ENCODE results near the gene DDX20.

DNA sequence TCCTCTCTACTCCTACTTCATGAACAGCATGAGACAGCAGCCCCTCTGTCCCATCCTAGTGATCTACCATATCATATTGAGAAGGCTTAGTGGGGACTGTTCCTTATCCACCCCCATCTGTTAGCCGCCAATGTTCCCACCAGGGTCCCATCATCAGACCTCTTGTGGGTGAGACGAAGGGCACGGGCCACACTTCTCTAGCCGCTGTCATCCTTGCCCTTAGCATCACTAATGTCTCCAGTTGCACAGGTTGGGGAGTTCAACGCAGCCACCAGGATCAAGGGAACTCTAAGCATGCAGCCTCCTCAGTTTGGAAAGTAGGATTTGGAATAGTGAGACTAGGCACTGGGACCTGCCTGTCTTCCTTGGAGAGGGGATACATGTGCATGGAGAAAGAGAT is 36.6 kb upstream of the DDX20 start:
- TF ChIP-seq POLR2A (IDR thresholded peaks at IDR 0.05; ENCODE audit: low read depth, low read length) (no peak), POLR2AphosphoS5 (IDR thresholded peaks at IDR 0.05; ENCODE audit: low read depth, low read length) (no peak), TAF1 (IDR thresholded peaks at IDR 0.05; ENCODE audit: low read depth, low read length) (no peak)

Data from GM12891 (cell line).